ENCODE measurements around the gene ZNF177.

GRCh38 chr19:9329999-9330398 lies 32.8 kb upstream of the ZNF177 start:
- TF ChIP-seq CTCF (IDR thresholded peaks at IDR 0.05): no peak
- no peak for TF ChIP-seq POLR2A (IDR thresholded peaks at IDR 0.05)
